ENCODE data around the gene SDHAF3. TPM values are rescaled to one million over a fixed set of nuclear protein-coding genes. Genes with fewer than 3 reads are reported as not detected.
"Not testable (repeated sequence)": the region's sequence is repeated elsewhere in the genome, so short reads cannot be mapped to it uniquely, and the experiment has no call there.

Gene SDHAF3
- total RNA-seq: 10 to 100 TPM; 16.7 to 26.5 (median 20.5) TPM
- 10 to 100 TPM in 1 of 2 donors, 1 to 10 TPM in 1; 5.0 to 10.8 TPM for polyA plus RNA-seq
- long read RNA-seq, donor 1, transcript SDHAF3-202 (2 exons, 2,060 nt): major isoform, 25 of 25 reads
- long read RNA-seq, donor 1, partial matches to known transcripts: 0 of 25 reads
- long read RNA-seq, donor 1, other reads (novel, unspliced or antisense): 0 of 25 reads
- long read RNA-seq, donor 2, transcript SDHAF3-202 (2 exons, 2,060 nt): major isoform, 19 of 20 reads
- long read RNA-seq, donor 2, partial matches to known transcripts: 0 of 20 reads
- long read RNA-seq, donor 2, other reads (novel, unspliced or antisense): 1 of 20 reads
- long read RNA-seq, donor 3, transcript SDHAF3-202 (2 exons, 2,060 nt): major isoform, 18 of 19 reads
- long read RNA-seq, donor 3, partial matches to known transcripts: 0 of 19 reads
- long read RNA-seq, donor 3, other reads (novel, unspliced or antisense): 1 of 19 reads

GRCh38 chr7:97117372-97118188 lies at the start of gene SDHAF3:
TSS of gene SDHAF3 (plus strand) at chr7:97117698. CDS start at chr7:97117724, 26 bp downstream.
- Histone ChIP-seq H3K4me3 (peak within 1 kb of the TSS; percentile 54 to 85 (median 70)), H3K27ac (peak within 1 kb of the TSS; percentile 30 to 89 (median 78)), H3K4me1 (peaks cover 5 to 22% (median 9%) of the 10 kb centered on the region in 9 donors), H3K9me3 (no peaks in the 10 kb centered on the region), H3K27me3 (no peaks in the 10 kb centered on the region), H3K36me3 (no peaks in the 10 kb centered on the region)
- peak in 6 of 9 donors; percentile 22 to 42 (median 36) for TF ChIP-seq CTCF (IDR thresholded peaks at IDR 0.05)
- intact Hi-C loops (cut with DNase I): no loop called here
- WGBS, 2 donors: 0 to 1% methylated on average over 59 of the region's 59 CpGs
- peak; percentile 99 to 100 (median 100) for ATAC-seq
- peak; percentile 98 for DNase-seq

- H3K27ac ChIP-seq; H3K9me3 ChIP-seq; H3K36me3 ChIP-seq; DNase-seq; intact Hi-C loops (cut with DNase I); H3K4me3 ChIP-seq; ATAC-seq; H3K27me3 ChIP-seq; H3K4me1 ChIP-seq: not testable (repeated sequence)
- 54 to 58% methylated on average over 2 of the region's 2 CpGs for WGBS, 2 donors
These were observed 45.5 kb upstream of the SDHAF3 start for GRCh38 chr7:97072025-97072424.

- Histone ChIP-seq H3K27me3 (peaks cover 0 to 29% (median 2%) of the 10 kb centered on the region in 7 donors), H3K9me3 (peaks cover 0 to 2% (median 0%) of the 10 kb centered on the region in 11 donors), H3K4me3 (no peak overlapping the region), H3K27ac (no peak overlapping the region), H3K36me3 (no peaks in the 10 kb centered on the region), H3K4me1 (no peaks in the 10 kb centered on the region)
- intact Hi-C loops (cut with DNase I): no loop called here
- TF ChIP-seq CTCF (IDR thresholded peaks at IDR 0.05): no peak
- 62 to 81% methylated on average over 7 of the region's 7 CpGs for WGBS, 2 donors
- no peak for DNase-seq
- no peak for ATAC-seq
These were observed 41.6 kb upstream of the SDHAF3 start for GRCh38 chr7:97075928-97076327.

GRCh38 chr7:97078023-97078969 lies 39.2 kb upstream of the SDHAF3 start:
- intact Hi-C loops (cut with DNase I): no loop called here
- Histone ChIP-seq H3K9me3 (no peaks in the 10 kb centered on the region), H3K4me3 (no peak overlapping the region), H3K27ac (no peak overlapping the region), H3K27me3 (peaks cover 0 to 34% (median 2%) of the 10 kb centered on the region in 7 donors), H3K4me1 (no peaks in the 10 kb centered on the region), H3K36me3 (no peaks in the 10 kb centered on the region)
- WGBS, 2 donors: 76 to 80% methylated on average over 9 of the region's 9 CpGs
- DNase-seq (no peak), ATAC-seq (no peak)
- no peak for TF ChIP-seq CTCF (IDR thresholded peaks at IDR 0.05)
